ENCODE data around the gene RAPGEF1. TPM values are rescaled to one million over a fixed set of nuclear protein-coding genes. Genes with fewer than 3 reads are reported as not detected.

Gene RAPGEF1
- total and polyA plus RNA-seq, 9 of the 15 experiments (the other 6 are each of a cell fraction or from before 2014, with no cell fraction given) = 0.06 to 44.1 (median 19.9) TPM

DNA sequence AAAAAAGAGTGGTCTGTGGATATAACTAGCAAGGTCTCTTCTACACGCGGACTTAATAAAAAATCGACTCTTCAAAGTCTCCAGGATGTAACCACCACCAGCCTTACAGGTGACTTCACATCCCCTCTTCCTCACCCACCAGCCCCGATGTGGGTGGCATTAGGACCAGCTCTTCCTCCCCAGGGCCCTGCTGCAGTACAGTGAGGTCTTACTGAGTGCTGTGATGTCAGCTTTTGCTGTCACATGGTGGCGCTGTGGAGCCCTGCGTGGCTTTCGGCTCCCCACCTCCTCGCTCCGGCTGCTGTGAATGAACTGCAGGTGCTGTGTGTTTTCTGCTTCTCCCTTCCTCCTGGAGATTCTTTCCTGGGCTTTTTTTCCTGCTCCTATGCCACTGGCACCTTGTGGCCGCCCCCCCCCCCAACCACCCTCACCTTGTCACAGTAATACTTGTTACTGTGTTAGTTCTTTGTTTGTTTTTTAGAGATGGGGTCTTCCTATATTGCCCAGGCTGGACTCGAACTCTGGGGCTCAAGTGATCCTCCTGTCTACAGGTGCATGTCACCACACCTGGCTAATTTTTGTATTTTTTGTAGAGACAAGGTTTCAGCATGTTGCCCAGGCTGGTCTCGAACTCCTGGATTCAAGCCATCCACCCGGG, 15.8 kb upstream of the RAPGEF1 start:
- ChIA-PET CTCF (ENCODE audit: low intra/inter-chr PET ratio) (interaction anchor here (0.7 kb wide), 2 partner anchors 14 to 481 kb away, joined by 3 to 5 read pairs; no protein-coding TSS in a partner anchor), POLR2A (no interaction called here)
- Histone ChIP-seq H3K4me3 (no peak overlapping the region), H3K9me3 (replicated peaks; ENCODE audit: control insufficient read depth, insufficient read depth, low read depth, low read length) (no peaks in the 10 kb centered on the region), H4K20me1 (replicated peaks; ENCODE audit: control insufficient read depth, insufficient read depth, low read length) (no peaks in the 10 kb centered on the region; the same call in 1 of the 2 replicates), H3K27ac (ENCODE audit: extremely low read depth, low read depth, low read length) (no peak overlapping the region), H3K9me1 (ENCODE audit: control insufficient read depth, insufficient read depth, low read length) (no peaks in the 10 kb centered on the region), H3K9ac (ENCODE audit: insufficient read depth in 1 of 2, low read depth in 2 of 2, low read length in 2 of 2) (no peak overlapping the region), H3K36me3 (ENCODE audit: control insufficient read depth, insufficient read depth, low read length) (no peaks in the 10 kb centered on the region), H3K4me2 (ENCODE audit: insufficient read depth, low read length) (no peak overlapping the region), H3K79me2 (ENCODE audit: control insufficient read depth, insufficient read depth, low read length) (no peaks in the 10 kb centered on the region), H3K4me1 (replicated peaks in 1 of 2; ENCODE audit: control insufficient read depth in 2 of 2, insufficient read depth in 2 of 2, low read length in 2 of 2) (no peaks in the 10 kb centered on the region), H2AFZ (ENCODE audit: low read depth, low read length) (no peak overlapping the region), H3K27me3 (ENCODE audit: control insufficient read depth in 2 of 2, insufficient read depth in 2 of 2, low read length in 2 of 2) (peaks cover 17 to 26% of the 10 kb centered on the region in 2 experiments)
- BruUV-seq (replicated peaks) = no TSS peak
- peak; percentile 89 for FAIRE-seq
- DNase-seq (ENCODE audit: extremely low read depth in 1 of 4, low spot score in 3 of 4) = peak; percentile 61 to 85 (median 66)
- peak; percentile 100 for ATAC-seq
- WGBS (ENCODE audit: insufficient coverage, low coverage, missing lambda C conversion rate) = 1% methylated on average over 12 of the region's 13 CpGs
- intact Hi-C loops (cut with micrococcal nuclease) (loop anchor here (5.0 kb wide), 1 partner anchor 497 kb away; no protein-coding TSS in a partner anchor), in situ Hi-C loops (cut with MboI) (no loop called here)
- TF ChIP-seq, protein P1, sequence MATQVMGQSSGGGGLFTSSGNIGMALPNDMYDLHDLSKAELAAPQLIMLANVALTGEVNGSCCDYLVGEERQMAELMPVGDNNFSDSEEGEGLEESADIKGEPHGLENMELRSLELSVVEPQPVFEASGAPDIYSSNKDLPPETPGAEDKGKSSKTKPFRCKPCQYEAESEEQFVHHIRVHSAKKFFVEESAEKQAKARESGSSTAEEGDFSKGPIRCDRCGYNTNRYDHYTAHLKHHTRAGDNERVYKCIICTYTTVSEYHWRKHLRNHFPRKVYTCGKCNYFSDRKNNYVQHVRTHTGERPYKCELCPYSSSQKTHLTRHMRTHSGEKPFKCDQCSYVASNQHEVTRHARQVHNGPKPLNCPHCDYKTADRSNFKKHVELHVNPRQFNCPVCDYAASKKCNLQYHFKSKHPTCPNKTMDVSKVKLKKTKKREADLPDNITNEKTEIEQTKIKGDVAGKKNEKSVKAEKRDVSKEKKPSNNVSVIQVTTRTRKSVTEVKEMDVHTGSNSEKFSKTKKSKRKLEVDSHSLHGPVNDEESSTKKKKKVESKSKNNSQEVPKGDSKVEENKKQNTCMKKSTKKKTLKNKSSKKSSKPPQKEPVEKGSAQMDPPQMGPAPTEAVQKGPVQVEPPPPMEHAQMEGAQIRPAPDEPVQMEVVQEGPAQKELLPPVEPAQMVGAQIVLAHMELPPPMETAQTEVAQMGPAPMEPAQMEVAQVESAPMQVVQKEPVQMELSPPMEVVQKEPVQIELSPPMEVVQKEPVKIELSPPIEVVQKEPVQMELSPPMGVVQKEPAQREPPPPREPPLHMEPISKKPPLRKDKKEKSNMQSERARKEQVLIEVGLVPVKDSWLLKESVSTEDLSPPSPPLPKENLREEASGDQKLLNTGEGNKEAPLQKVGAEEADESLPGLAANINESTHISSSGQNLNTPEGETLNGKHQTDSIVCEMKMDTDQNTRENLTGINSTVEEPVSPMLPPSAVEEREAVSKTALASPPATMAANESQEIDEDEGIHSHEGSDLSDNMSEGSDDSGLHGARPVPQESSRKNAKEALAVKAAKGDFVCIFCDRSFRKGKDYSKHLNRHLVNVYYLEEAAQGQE (IDR thresholded peaks at IDR 0.05; ENCODE audit: borderline replicate concordance) = peak; percentile 44; the same call in 1 of the 2 replicates
- TF ChIP-seq, protein P1 (CRISPR knock-in tag; IDR thresholded peaks at IDR 0.05; ENCODE audit: low read depth) = no peak
- TF ChIP-seq RAD21 (CRISPR knock-in tag; conservative IDR thresholded peaks at IDR 0.05 in 1 of 2, IDR thresholded peaks at IDR 0.05 in 1 of 2) (peak; percentile 36 to 77), XRCC5 (IDR thresholded peaks at IDR 0.05; ENCODE audit: low read depth, low read length) (0 out of 2 replicates have a peak, but pooled peaks have one; percentile 57), USF2 (CRISPR knock-in tag; IDR thresholded peaks at IDR 0.05) (peak; percentile 1; the same call in 1 of the 2 replicates), NBN (IDR thresholded peaks at IDR 0.05; ENCODE audit: low read depth) (no peak)
- TF ChIP-seq, protein P2, sequence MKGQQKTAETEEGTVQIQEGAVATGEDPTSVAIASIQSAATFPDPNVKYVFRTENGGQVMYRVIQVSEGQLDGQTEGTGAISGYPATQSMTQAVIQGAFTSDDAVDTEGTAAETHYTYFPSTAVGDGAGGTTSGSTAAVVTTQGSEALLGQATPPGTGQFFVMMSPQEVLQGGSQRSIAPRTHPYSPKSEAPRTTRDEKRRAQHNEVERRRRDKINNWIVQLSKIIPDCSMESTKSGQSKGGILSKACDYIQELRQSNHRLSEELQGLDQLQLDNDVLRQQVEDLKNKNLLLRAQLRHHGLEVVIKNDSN (CRISPR knock-in tag; IDR thresholded peaks at IDR 0.05) = peak; percentile 50
- TF ChIP-seq, protein P3, sequence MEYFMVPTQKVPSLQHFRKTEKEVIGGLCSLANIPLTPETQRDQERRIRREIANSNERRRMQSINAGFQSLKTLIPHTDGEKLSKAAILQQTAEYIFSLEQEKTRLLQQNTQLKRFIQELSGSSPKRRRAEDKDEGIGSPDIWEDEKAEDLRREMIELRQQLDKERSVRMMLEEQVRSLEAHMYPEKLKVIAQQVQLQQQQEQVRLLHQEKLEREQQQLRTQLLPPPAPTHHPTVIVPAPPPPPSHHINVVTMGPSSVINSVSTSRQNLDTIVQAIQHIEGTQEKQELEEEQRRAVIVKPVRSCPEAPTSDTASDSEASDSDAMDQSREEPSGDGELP (CRISPR knock-in tag; IDR thresholded peaks at IDR 0.05; ENCODE audit: borderline replicate concordance) = peak; percentile 41; the same call in 1 of the 2 replicates
